ENCODE data around the gene CFAP65.

GRCh38 chr2:218953366-218953954 lies 87.9 kb downstream of the CFAP65 start:
- TF ChIP-seq E2F3 (CRISPR knock-in tag; IDR thresholded peaks at IDR 0.05) = no peak
- TF ChIP-seq RAD21 (CRISPR knock-in tag; conservative IDR thresholded peaks at IDR 0.05 in 1 of 2, IDR thresholded peaks at IDR 0.05 in 1 of 2) = no peak
- no peak for TF ChIP-seq ZNF217 (CRISPR knock-in tag; IDR thresholded peaks at IDR 0.05)
- TF ChIP-seq ZNF589 (CRISPR knock-in tag; IDR thresholded peaks at IDR 0.05; ENCODE audit: low read depth) = no peak
- TF ChIP-seq RBM15 (IDR thresholded peaks at IDR 0.05; ENCODE audit: insufficient read depth, low read length) = no peak
- no peak for TF ChIP-seq POLR2AphosphoS5 (IDR thresholded peaks at IDR 0.05; ENCODE audit: control insufficient read depth, insufficient read depth, low read depth, low read length)
- TF ChIP-seq MAZ (CRISPR knock-in tag; conservative IDR thresholded peaks at IDR 0.05 in 1 of 2, IDR thresholded peaks at IDR 0.05 in 1 of 2) = no peak
- TF ChIP-seq BACH1 (tag; IDR thresholded peaks at IDR 0.05) = no peak
- no peak for TF ChIP-seq KLF10 (CRISPR knock-in tag; IDR thresholded peaks at IDR 0.05)
- TF ChIP-seq ZKSCAN8 (CRISPR knock-in tag; IDR thresholded peaks at IDR 0.05) = no peak
- no peak for TF ChIP-seq BCLAF1 (IDR thresholded peaks at IDR 0.05; ENCODE audit: borderline replicate concordance in 1 of 2, control insufficient read depth in 1 of 2, low read depth in 2 of 2, low read length in 1 of 2)
- no peak for TF ChIP-seq PRMT5 (CRISPR knock-in tag; IDR thresholded peaks at IDR 0.05)

All from K562 (cell line).